HG03025 (cell line): ENCODE measurements around the gene SPEM3.

Experiments
- ATAC-seq: cut with Tn5 transposase; IDR thresholded peaks from one replicate; pipeline ENCODE4 v1.9.1; 2021; ENCODE audit warnings: mild to moderate bottlenecking, moderate library complexity; ENCODE audit not compliant: unreplicated experiment, low FRiP score

SPEM3 gene

GRCh38 chr17:7419819-7420610 lies 8.6 kb upstream of the SPEM3 start, which contains the start of gene SPEM1:
SPEM1 (plus strand) TSS chr17:7420324; CDS start chr17:7420385, 61 bp downstream.
- no peak for ATAC-seq

GRCh38 chr17:7421186-7421585 lies 7.5 kb upstream of the SPEM3 start:
- ATAC-seq, result no peak

GRCh38 chr17:7423679-7424078 lies 5.0 kb upstream of the SPEM3 start:
- ATAC-seq, result no peak

GRCh38 chr17:7425316-7425715 lies 3.3 kb upstream of the SPEM3 start, which contains the start of gene SPEM2:
SPEM2 (plus strand) TSS chr17:7425616; CDS start chr17:7425689, 73 bp downstream.
- ATAC-seq, result no peak

- ATAC-seq, result no peak
These were observed 2.9 kb upstream of the SPEM3 start for GRCh38 chr17:7425756-7426155.

DNA sequence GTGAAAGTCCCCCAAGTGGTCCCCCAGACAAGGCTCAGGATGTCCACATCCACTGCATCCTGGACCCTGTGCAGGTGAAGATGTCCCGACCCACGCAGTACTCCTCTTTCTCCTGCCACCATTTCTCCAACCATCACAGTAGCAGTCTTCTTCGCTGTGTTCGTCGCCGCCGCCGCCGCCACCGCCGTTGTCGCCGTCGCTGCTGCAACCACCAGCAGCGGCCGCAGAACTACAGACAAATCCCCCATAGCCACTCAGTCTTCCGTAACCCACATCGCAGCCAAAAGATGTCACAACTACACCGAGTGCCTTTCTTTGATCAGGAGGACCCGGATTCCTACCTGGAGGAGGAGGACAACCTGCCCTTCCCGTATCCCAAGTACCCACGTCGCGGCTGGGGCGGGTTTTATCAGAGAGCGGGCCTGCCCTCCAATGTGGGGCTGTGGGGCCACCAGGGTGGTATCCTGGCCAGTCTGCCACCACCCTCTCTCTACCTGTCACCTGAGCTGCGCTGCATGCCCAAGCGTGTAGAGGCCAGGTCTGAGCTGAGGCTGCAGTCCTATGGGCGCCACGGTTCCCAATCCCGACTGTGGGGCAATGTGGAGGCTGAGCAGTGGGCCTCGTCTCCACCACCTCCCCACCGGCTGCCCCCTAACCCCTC lies 2.3 kb upstream of the SPEM3 start:
- no peak for ATAC-seq

GRCh38 chr17:7426896-7427489 lies 1.7 kb upstream of the SPEM3 start:
- no peak for ATAC-seq

- no peak for ATAC-seq
These were observed 1.1 kb upstream of the SPEM3 start for GRCh38 chr17:7427549-7427948.

DNA sequence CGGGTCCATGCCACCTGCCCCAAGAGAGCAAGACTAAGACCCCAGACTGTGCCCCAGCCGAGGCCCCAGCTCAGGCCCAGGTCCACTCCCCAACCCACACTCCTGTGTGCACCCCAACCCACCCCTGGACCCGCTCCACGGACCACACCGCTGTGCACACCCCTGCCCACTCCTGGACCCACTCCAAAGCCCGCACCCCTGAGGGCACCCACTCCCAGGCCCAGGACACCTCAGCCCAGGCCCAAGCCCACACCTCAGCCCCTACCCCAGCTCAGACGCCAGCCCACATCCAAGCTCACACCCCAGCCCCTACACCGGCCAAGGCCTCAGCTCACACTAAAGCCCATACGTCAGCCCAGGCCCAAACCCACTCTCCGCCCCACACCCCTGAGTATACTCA lies 1.1 kb downstream of the SPEM3 start:
- no peak for ATAC-seq

GRCh38 chr17:7431231-7431630 lies 2.6 kb downstream of the SPEM3 start:
- no peak for ATAC-seq

GRCh38 chr17:7432296-7432695 lies 3.6 kb downstream of the SPEM3 start:
- ATAC-seq, result no peak

DNA sequence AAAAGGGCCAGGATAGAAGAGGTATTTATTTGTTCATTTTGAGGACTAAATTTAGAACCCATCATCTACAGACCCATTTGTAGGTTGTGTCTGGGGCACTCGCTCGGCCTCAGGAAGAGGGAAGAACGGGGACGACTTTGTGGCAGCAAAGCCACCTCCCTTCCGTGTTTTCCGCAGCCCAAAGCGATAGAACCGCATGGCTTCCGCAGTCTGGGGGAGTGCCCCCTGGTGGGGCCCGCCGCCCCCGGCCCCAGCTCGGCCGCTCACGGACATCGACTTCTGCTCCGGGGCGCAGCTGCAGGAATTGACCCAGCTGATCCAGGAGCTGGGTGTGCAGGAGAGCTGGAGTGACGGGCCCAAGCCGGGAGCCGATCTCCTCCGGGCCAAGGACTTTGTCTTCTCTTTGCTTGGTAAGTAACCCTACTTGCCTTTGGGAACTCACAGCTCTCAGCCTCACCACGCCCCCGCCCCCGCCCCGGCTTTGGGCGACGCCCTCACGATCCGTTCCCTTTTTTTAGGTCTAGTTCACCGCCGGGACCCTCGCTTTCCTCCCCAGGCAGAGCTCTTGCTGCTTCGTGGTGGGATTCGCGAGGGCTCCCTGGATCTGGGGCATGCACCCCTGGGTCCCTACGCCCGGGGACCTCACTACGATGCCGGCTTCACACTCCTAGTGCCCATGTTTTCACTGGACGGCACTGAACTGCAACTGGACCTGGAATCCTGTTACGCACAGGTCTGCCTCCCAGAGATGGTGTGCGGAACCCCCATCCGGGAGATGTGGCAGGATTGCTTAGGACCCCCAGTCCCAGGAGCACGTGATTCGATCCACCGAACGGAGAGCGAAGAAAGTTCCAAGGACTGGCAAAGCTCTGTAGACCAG lies 7.3 kb downstream of the SPEM3 start:
- ATAC-seq, result peak; percentile 30

- no peak for ATAC-seq
These were observed 8.1 kb downstream of the SPEM3 start for GRCh38 chr17:7436556-7437368.

- no peak for ATAC-seq
These were observed 8.8 kb downstream of the SPEM3 start for GRCh38 chr17:7437369-7437863.

- ATAC-seq, result no peak
These were observed 9.4 kb downstream of the SPEM3 start for GRCh38 chr17:7437950-7438614.

DNA sequence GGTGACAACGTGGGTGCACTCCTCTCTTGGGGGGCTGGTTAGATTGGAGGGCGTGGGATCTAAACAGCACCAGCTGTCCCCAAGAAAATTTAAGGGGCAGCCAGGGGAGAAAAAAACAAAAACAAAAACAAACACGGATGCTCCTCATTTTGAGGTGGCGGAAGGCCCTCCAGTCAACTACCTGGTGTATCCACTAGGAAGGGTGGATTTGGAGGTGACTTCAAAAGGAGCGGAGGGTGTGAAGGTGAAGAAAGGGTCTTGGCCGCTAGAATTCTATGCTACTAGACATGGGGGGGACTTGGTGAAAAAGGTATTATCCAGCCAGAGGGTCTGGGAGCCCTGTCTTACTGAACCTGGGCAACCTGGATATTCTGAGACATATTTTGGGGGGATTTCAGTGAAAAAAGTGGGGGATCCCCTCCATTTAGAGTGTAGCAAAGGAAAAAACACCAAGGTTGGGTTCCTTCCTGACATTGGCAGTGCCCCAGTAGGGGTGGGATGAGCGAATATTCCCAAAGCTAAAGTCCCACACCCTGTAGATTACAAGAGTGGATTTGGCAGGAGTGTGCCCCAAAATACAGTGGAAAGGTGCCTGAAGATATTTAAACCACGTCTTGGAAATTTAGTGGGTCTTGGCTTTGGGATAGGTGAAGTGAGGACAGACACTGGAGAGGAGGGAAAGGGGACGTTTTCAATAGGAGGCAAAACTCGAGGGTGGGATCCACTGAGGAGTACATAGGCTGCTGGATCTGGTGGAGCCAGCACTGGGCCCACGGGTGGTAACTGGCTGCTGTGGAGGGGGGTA lies 10.2 kb downstream of the SPEM3 start:
- ATAC-seq, result no peak

- no peak for ATAC-seq
These were observed 10.9 kb downstream of the SPEM3 start, which contains the start of gene FGF11 for GRCh38 chr17:7439462-7440112. FGF11 (plus strand) TSS chr17:7439512; CDS start chr17:7439621, 109 bp downstream.
